DOHH2 (cell line): ENCODE measurements around the gene COLEC12.

Experiments used
- H3F3A ChIP-seq: fragments of 200-600 bp; sonication (generic), shearing (Covaris generic); 2 replicates; pipeline ENCODE4 v1.6.0; 2016; ENCODE audit warnings: antibody characterized with exemption, mild to moderate bottlenecking; ENCODE audit not compliant: control insufficient read depth, insufficient read depth
- H3K27ac ChIP-seq: fragments of 200-600 bp; sonication (generic); 2 replicates; pipeline ENCODE4 v1.5.1; 2014; ENCODE audit warnings: low read depth, mild to moderate bottlenecking, low read length, moderate library complexity
- H3K27me3 ChIP-seq: fragments of 200-600 bp; sonication (generic); 2 replicates; pipeline ENCODE4 v1.6.1; 2014; ENCODE audit warnings: mild to moderate bottlenecking, low read length, mixed read lengths; ENCODE audit not compliant: control insufficient read depth
- H3K36me3 ChIP-seq: fragments of 200-600 bp; sonication (generic); 2 replicates; pipeline ENCODE4 v1.6.1; 2014; ENCODE audit warnings: mild to moderate bottlenecking, low read length, moderate library complexity, mixed read lengths; ENCODE audit not compliant: control insufficient read depth
- H3K4me1 ChIP-seq: fragments of 200-600 bp; sonication (generic); 2 replicates; pipeline ENCODE4 v1.6.1; 2014; ENCODE audit warnings: mild to moderate bottlenecking, low read length, mixed read lengths; ENCODE audit not compliant: control insufficient read depth
- H3K4me2 ChIP-seq: fragments of 200-600 bp; sonication (generic); 2 replicates; pipeline ENCODE4 v1.6.0; 2014; ENCODE audit warnings: mild to moderate bottlenecking, low read length, moderate library complexity
- H3K4me3 ChIP-seq: fragments of 200-600 bp; sonication (generic); 2 replicates; pipeline ENCODE4 v1.5.1; 2014; ENCODE audit warnings: mild to moderate bottlenecking, low read length, mixed read lengths
- H3K79me2 ChIP-seq: fragments of 200-600 bp; sonication (generic); 2 replicates; pipeline ENCODE4 v1.6.1; 2014; ENCODE audit warnings: mild to moderate bottlenecking, low read length, mixed read lengths; ENCODE audit not compliant: control insufficient read depth
- H3K9me2 ChIP-seq: fragments of 200-600 bp; sonication (generic); replicated peaks from 2 replicates; pipeline ENCODE4 v1.6.1; 2014; ENCODE audit warnings: mild to moderate bottlenecking, low read length, mixed read lengths; ENCODE audit not compliant: control insufficient read depth
- H3K9me3 ChIP-seq: fragments of 200-600 bp; sonication (generic); 2 replicates; pipeline ENCODE4 v1.6.1; 2014; ENCODE audit warnings: antibody characterized with exemption, low read length, mixed read lengths; ENCODE audit not compliant: control insufficient read depth, insufficient read depth
- H4K20me1 ChIP-seq: fragments of 200-600 bp; sonication (generic); 2 replicates; pipeline ENCODE4 v1.6.0; 2014; ENCODE audit warnings: low read depth, mild to moderate bottlenecking, antibody characterized with exemption, low read length, moderate library complexity; ENCODE audit not compliant: control insufficient read depth, insufficient read depth
- CTCF ChIP-seq: fragments of 200-600 bp; sonication (generic); IDR thresholded peaks from one replicate; pipeline ENCODE4 v1.5.1; 2014; ENCODE audit warnings: antibody characterized with exemption, mild to moderate bottlenecking, low read depth, low read length; ENCODE audit not compliant: poor library complexity, severe bottlenecking
- EZH2phosphoT487 ChIP-seq: fragments of 200-600 bp; sonication (generic); IDR thresholded peaks from 2 replicates; pipeline ENCODE4 v1.6.1; 2017; ENCODE audit warnings: borderline replicate concordance, mild to moderate bottlenecking, antibody characterized with exemption, low read length, moderate library complexity, mixed read lengths

The COLEC12 gene

GRCh38 chr18:512957-513356, 12.5 kb upstream of the COLEC12 start:
- no peaks in the 10 kb centered on the region for H4K20me1 ChIP-seq
- H3K79me2 ChIP-seq, result no peaks in the 10 kb centered on the region
- no peaks in the 10 kb centered on the region for H3K4me1 ChIP-seq
- H3F3A ChIP-seq, result no peaks in the 10 kb centered on the region
- no peak overlapping the region for H3K4me2 ChIP-seq
- H3K4me3 ChIP-seq, result no peak overlapping the region
- no peaks in the 10 kb centered on the region for H3K27me3 ChIP-seq
- TF ChIP-seq EZH2phosphoT487 (no peak), CTCF (no peak)
- no peak overlapping the region for H3K27ac ChIP-seq
- peaks cover 4% of the 10 kb centered on the region; the same call in 1 of the 2 replicates for H3K9me3 ChIP-seq
- H3K36me3 ChIP-seq, result no peaks in the 10 kb centered on the region
- no peaks in the 10 kb centered on the region for H3K9me2 ChIP-seq

DNA sequence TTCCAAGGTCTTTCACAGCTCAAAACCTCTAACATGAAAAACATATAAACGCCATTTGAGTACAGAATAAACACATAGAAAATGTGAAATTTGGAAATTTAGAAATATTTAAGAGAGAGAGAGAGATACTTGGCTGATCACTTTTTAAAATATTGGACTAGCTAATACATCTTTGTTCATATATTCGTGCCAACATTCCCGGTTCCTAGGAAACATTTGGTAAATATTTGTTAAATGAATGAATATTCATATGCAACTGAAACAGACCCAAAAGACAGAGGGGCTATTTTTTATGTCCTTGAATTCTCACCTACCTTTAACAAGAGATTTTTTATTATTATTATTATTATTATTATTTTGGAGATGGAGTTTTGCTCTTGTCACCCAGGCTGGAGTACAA, 8.3 kb upstream of the COLEC12 start:
- H3K4me3 ChIP-seq, result no peak overlapping the region
- no peaks in the 10 kb centered on the region for H3K27me3 ChIP-seq
- TF ChIP-seq EZH2phosphoT487 (no peak), CTCF (no peak)
- H3K79me2 ChIP-seq, result no peaks in the 10 kb centered on the region
- H3K36me3 ChIP-seq, result no peaks in the 10 kb centered on the region
- no peaks in the 10 kb centered on the region for H3K9me2 ChIP-seq
- no peak overlapping the region for H3K27ac ChIP-seq
- no peaks in the 10 kb centered on the region for H3F3A ChIP-seq
- no peaks in the 10 kb centered on the region for H4K20me1 ChIP-seq
- no peaks in the 10 kb centered on the region for H3K4me1 ChIP-seq
- H3K9me3 ChIP-seq, result no peaks in the 10 kb centered on the region
- no peak overlapping the region for H3K4me2 ChIP-seq

DNA sequence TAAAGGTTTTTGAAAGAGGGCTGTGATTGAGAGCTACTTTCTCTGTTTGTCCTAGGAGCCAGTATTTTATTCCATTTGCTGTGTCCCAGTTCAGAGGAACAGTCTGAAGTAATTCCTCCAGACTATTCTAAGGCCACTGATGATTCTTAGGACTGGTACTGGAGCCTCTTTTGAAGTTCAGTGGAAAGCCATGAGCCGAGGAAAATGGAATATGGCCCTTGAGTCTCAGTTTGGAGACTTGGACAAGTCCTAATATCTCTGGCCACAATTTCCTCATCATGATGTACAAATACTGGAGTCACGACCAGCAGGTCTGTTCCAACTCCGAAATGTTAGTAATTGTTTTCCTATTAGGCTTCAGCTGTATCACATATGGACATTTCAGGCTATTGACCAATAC, 7.1 kb upstream of the COLEC12 start:
- no peaks in the 10 kb centered on the region for H3K4me1 ChIP-seq
- no peaks in the 10 kb centered on the region for H3K9me3 ChIP-seq
- no peak overlapping the region for H3K4me3 ChIP-seq
- no peak for TF ChIP-seq CTCF
- TF ChIP-seq EZH2phosphoT487, result no peak
- H3K27me3 ChIP-seq, result no peaks in the 10 kb centered on the region
- H4K20me1 ChIP-seq, result no peaks in the 10 kb centered on the region
- no peaks in the 10 kb centered on the region for H3K36me3 ChIP-seq
- no peaks in the 10 kb centered on the region for H3F3A ChIP-seq
- H3K79me2 ChIP-seq, result no peaks in the 10 kb centered on the region
- H3K4me2 ChIP-seq, result no peak overlapping the region
- H3K9me2 ChIP-seq, result no peaks in the 10 kb centered on the region
- no peak overlapping the region for H3K27ac ChIP-seq

DNA sequence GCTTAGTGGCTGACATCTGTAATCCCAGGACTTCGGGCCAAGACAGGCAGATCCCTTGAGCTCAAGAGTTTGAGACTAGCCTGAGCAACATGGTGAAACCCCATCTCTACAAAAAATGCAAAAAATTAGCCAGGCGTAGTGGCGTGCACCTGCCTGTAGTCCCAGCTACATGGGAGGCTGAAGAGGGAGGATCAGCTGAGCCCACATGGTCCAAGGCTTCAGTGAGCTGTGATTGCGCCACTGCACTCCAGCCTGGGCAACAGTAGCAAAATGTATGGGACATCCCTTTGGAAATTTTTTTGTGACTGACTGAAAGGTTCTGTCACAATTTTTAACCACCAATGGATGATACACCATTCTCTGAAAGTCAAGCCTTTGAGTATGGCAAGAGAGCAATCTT, 6.3 kb upstream of the COLEC12 start:
- Histone ChIP-seq H3K9me3 (no peaks in the 10 kb centered on the region), H3K4me3 (no peak overlapping the region), H3K27me3 (no peaks in the 10 kb centered on the region), H3K27ac (no peak overlapping the region), H3K4me1 (no peaks in the 10 kb centered on the region), H3K36me3 (no peaks in the 10 kb centered on the region), H3K4me2 (no peak overlapping the region), H4K20me1 (no peaks in the 10 kb centered on the region), H3K9me2 (no peaks in the 10 kb centered on the region), H3K79me2 (no peaks in the 10 kb centered on the region), H3F3A (no peaks in the 10 kb centered on the region)
- TF ChIP-seq CTCF, result no peak
- no peak for TF ChIP-seq EZH2phosphoT487
